GM23338 (cell line): ENCODE data around the gene TICRR. TPM values are rescaled to one million over a fixed set of nuclear protein-coding genes. Genes with fewer than 3 reads are reported as not detected.

Experiments
- ATAC-seq: fragments of 200-7000 bp; cut with Tn5 transposase; 3 replicates; pipeline ENCODE4 v1.9.1; 2020
- DNase-seq: peaks from one replicate; pipeline ENCODE4 v3.0.0-alpha.2; 2015; ENCODE audit warnings: low spot score
- H2AFZ ChIP-seq: fragments of 200-600 bp; sonication (generic); 2 replicates; pipeline ENCODE4 v1.8.0; 2016; ENCODE audit warnings: antibody characterized with exemption, mild to moderate bottlenecking, moderate library complexity
- H3F3A ChIP-seq: fragments of 200-600 bp; sonication (generic); replicated peaks from 2 replicates; pipeline ENCODE4 v1.8.0; 2017; ENCODE audit warnings: antibody characterized with exemption, mixed run types, low read depth
- H3K27ac ChIP-seq: fragments of 200-600 bp; sonication (generic); 2 replicates; pipeline ENCODE4 v1.6.1; 2016; ENCODE audit warnings: low read depth
- H3K27me3 ChIP-seq: fragments of 200-600 bp; sonication (generic); 2 replicates; pipeline ENCODE4 v1.8.0; 2016; ENCODE audit warnings: mild to moderate bottlenecking, mixed run types, moderate library complexity; ENCODE audit not compliant: insufficient read depth
- H3K36me3 ChIP-seq: fragments of 200-600 bp; sonication (generic); 2 replicates; pipeline ENCODE4 v1.8.0; 2016; ENCODE audit warnings: mild to moderate bottlenecking; ENCODE audit not compliant: insufficient read depth
- H3K4me1 ChIP-seq: fragments of 200-600 bp; sonication (generic); 2 replicates; pipeline ENCODE4 v1.8.0; 2016; ENCODE audit warnings: mild to moderate bottlenecking, moderate library complexity; ENCODE audit not compliant: insufficient read depth
- H3K4me2 ChIP-seq: fragments of 200-600 bp; sonication (generic); 2 replicates; pipeline ENCODE4 v1.7.1; 2017; ENCODE audit warnings: mixed run types
- H3K4me3 ChIP-seq: fragments of 200-600 bp; sonication (generic); 2 replicates; pipeline ENCODE4 v1.6.1; 2016; ENCODE audit warnings: mixed run types
- H3K79me2 ChIP-seq: fragments of 200-600 bp; sonication (generic); replicated peaks from 2 replicates; pipeline ENCODE4 v1.8.0; 2017; ENCODE audit warnings: mild to moderate bottlenecking; ENCODE audit not compliant: insufficient read depth
- H3K9me2 ChIP-seq: fragments of 200-600 bp; sonication (generic); 2 replicates; pipeline ENCODE4 v1.8.0; 2017; ENCODE audit not compliant: insufficient read depth
- H4K20me1 ChIP-seq: fragments of 200-600 bp; sonication (generic); replicated peaks from 2 replicates; pipeline ENCODE4 v1.8.0; 2017; ENCODE audit warnings: mild to moderate bottlenecking; ENCODE audit not compliant: insufficient read depth
- H3K27ac Mint-ChIP-seq: 2 replicates; pipeline ENCODE4 v1.8.0; 2020; ENCODE audit warnings: inconsistent platforms, mild to moderate bottlenecking, moderate library complexity, mixed read lengths
- H3K27me3 Mint-ChIP-seq: 3 replicates; pipeline ENCODE4 v1.8.0; 2022; ENCODE audit warnings: low read depth, mild to moderate bottlenecking, moderate library complexity, mixed read lengths, inconsistent platforms; ENCODE audit not compliant: insufficient read depth, poor library complexity
- H3K36me3 Mint-ChIP-seq: 3 replicates; pipeline ENCODE4 v1.8.0; 2021; ENCODE audit warnings: low read depth, mild to moderate bottlenecking, inconsistent platforms, moderate library complexity, mixed read lengths
- H3K4me1 Mint-ChIP-seq: 3 replicates; pipeline ENCODE4 v1.8.0; 2020; ENCODE audit warnings: mild to moderate bottlenecking, inconsistent platforms, mixed read lengths
- H3K4me3 Mint-ChIP-seq: 3 replicates; pipeline ENCODE4 v1.8.0; 2021; ENCODE audit warnings: moderate library complexity, mild to moderate bottlenecking, inconsistent platforms, mixed read lengths
- H3K9me3 Mint-ChIP-seq: 3 replicates; pipeline ENCODE4 v1.8.0; 2020; ENCODE audit warnings: moderate library complexity, mild to moderate bottlenecking, inconsistent platforms, mixed read lengths
- CTCF ChIP-seq, 2 experiments: fragments of 200-600 bp in 1 of 2; sonication (generic) in 1 of 2; conservative IDR thresholded peaks; 2 replicates each; pipeline versions ENCODE4 v1.5.1 to v1.6.1; 2016 to 2017; ENCODE audit warnings: antibody characterized with exemption in 2 of 2, low read depth in 2 of 2, mild to moderate bottlenecking in 2 of 2, moderate library complexity in 1 of 2
- EZH2phosphoT487 ChIP-seq: fragments of 200-600 bp; sonication (generic); IDR thresholded peaks from one replicate; pipeline ENCODE4 v1.8.1; 2018; ENCODE audit warnings: antibody characterized with exemption; ENCODE audit not compliant: unreplicated experiment
- JUNB ChIP-seq: IDR thresholded peaks from one replicate; pipeline ENCODE4 v1.6.1; 2016; ENCODE audit warnings: antibody characterized with exemption; ENCODE audit not compliant: unreplicated experiment
- NANOG ChIP-seq: IDR thresholded peaks from 2 replicates; pipeline ENCODE4 v1.6.1; 2016; ENCODE audit warnings: antibody characterized with exemption, borderline replicate concordance
- POLR2AphosphoS5 ChIP-seq: IDR thresholded peaks from 2 replicates; pipeline ENCODE4 v1.6.1; 2016; ENCODE audit warnings: antibody characterized with exemption, low read depth
- ZNF331 ChIP-seq: fragments of 250-450 bp; sonication (Bioruptor Pico); IDR thresholded peaks from 2 replicates; pipeline ENCODE4 v1.5.0; 2020; ENCODE audit warnings: low read depth, mild to moderate bottlenecking, moderate library complexity
- ZNF462 ChIP-seq: fragments of 250-450 bp; sonication (Bioruptor Pico); IDR thresholded peaks from 2 replicates; pipeline ENCODE4 v1.5.0; 2020; ENCODE audit warnings: mild to moderate bottlenecking, moderate library complexity
- polyA plus RNA-seq: library from polyadenylated mRNA; unstranded; fragments of >200 nt; fragmentation: Nextera tagmentation; extraction: Ambion mirVana; gene quantifications from 2 replicates; pipeline ENCODE4 v1.2.1, GENCODE V29; 2016
- total RNA-seq: library from RNA; depleted of rRNA; stranded (reverse); fragments of >200 nt; shearing (Covaris generic); gene quantifications from 2 replicates; pipeline ENCODE4 v1.2.3, GENCODE V29; 2014

TICRR gene
- total and polyA plus RNA-seq, 2 experiments from 2014 or later, result 11.2 to 42.3 TPM

- peaks cover 2% of the 10 kb centered on the region; the same call in 1 of the 2 replicates for H3K9me2 ChIP-seq
- H3K4me2 ChIP-seq, result no peak overlapping the region
- no peaks in the 10 kb centered on the region for H3F3A ChIP-seq
- Mint-ChIP-seq H3K9me3 (no peaks in the 10 kb centered on the region), H3K36me3 (peaks cover 21% of the 10 kb centered on the region), H3K4me3 (no peak overlapping the region), H3K27ac (no peak overlapping the region), H3K27me3 (peaks cover 8% of the 10 kb centered on the region), H3K4me1 (peaks cover 11% of the 10 kb centered on the region)
- no peak overlapping the region for H3K27ac ChIP-seq
- DNase-seq, result no peak
- H4K20me1 ChIP-seq, result peaks cover 4% of the 10 kb centered on the region; the same call in 1 of the 2 replicates
- H3K36me3 ChIP-seq, result no peaks in the 10 kb centered on the region
- no peak for TF ChIP-seq ZNF462 (CRISPR knock-in tag)
- no peak for TF ChIP-seq CTCF (conservative IDR thresholded peaks at IDR 0.05; ENCODE audit: low read depth in 2 of 2)
- TF ChIP-seq JUNB, result no peak
- TF ChIP-seq EZH2phosphoT487, result no peak
- no peak for TF ChIP-seq POLR2AphosphoS5
- TF ChIP-seq ZNF331 (CRISPR knock-in tag), result no peak
- no peak for TF ChIP-seq NANOG
- ATAC-seq, result no peak
- H2AFZ ChIP-seq, result no peak overlapping the region
- H3K4me1 ChIP-seq, result peaks cover 5% of the 10 kb centered on the region; the same call in 1 of the 2 replicates
- H3K4me3 ChIP-seq, result no peak overlapping the region
- peaks cover 16% of the 10 kb centered on the region for H3K79me2 ChIP-seq
- H3K27me3 ChIP-seq, result 0 out of 2 replicates have a peak, but pooled peaks cover 4% of the 10 kb centered on the region
These were observed 76.9 kb downstream of the TICRR start for GRCh38 chr15:89652131-89652530.
